HG03558 (cell line): ENCODE results near the gene ISG20L2.

Experiments
- ATAC-seq: cut with Tn5 transposase; IDR thresholded peaks from one replicate; pipeline ENCODE4 v1.9.1; 2021; ENCODE audit warnings: moderate number of reproducible peaks; ENCODE audit not compliant: unreplicated experiment; ENCODE audit errors: extremely low read depth

Gene ISG20L2

DNA sequence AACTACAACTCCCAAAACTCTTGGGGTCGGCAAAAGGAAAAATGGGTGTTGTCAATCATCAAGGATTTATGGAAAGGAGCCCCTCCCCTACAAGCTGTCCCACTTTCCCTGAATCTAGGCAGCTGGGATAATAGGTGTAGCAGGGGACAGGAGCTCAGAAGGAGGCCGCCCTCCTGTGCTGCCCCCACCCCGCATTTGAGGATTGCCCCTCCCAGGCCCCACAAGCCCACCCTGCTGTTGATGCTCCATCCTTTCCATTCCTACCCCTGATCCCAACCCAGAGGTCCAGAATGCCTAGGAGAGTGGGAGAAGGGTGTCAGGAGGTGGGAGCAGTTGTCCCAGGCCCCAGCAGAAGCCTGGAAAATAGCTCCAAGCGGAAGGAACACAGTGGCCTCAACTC, 14.2 kb upstream of the ISG20L2 start:
- ATAC-seq: no peak

GRCh38 chr1:156742017-156742416, 13.5 kb upstream of the ISG20L2 start:
- no peak for ATAC-seq

DNA sequence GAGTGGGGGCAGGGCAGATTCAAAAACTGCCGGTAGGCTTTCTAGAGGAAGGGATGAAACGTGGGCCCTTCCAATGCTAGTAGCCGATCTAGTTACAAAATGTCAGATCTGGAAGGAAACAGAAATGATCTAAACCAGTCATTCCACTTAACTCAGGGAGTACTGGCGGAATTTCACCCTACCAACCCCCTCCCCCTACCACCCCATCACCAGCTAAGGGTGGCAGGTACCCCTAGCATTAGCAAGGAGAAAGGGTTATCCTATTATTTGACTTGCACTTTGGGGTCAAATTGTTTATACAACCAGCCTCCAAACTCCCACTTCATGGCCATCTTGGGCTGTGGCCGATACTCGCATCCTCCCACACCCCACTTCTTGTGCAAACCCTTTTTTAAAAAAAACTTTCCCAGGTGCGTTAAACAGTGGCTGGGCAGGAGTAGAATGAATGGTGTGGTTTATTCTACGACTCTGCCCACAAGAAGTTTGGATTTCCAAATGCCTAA, 13.0 kb upstream of the ISG20L2 start:
- ATAC-seq: no peak

GRCh38 chr1:156740741-156741480, 12.3 kb upstream of the ISG20L2 start, which contains the start of gene MRPL24:
Gene MRPL24 (minus strand): TSS chr1:156741088. CDS start chr1:156738704, 2,384 bp downstream.
- ATAC-seq: peak; percentile 72

GRCh38 chr1:156740237-156740740, 11.7 kb upstream of the ISG20L2 start:
- ATAC-seq: no peak

DNA sequence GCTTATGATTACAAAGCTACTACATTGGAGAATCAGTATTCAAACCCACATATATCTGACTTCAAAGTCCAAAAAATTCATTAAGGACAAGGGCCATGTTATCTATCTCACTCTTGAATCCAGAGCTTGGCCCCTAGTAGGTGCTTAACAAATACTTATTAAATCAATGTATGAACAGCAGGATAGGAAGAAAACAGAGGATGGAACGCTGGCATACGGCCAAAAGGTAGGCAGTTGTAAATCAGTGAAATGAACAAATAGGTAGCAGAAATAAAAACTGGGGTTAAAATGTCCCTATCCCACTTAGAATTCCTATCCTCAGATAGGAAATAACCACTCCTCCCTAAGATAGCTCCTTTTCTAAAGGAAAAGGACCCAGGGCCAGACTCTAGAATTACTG, 10.3 kb upstream of the ISG20L2 start:
- no peak for ATAC-seq

- ATAC-seq: no peak
Measured at GRCh38 chr1:156738407-156738806, 9.8 kb upstream of the ISG20L2 start.

DNA sequence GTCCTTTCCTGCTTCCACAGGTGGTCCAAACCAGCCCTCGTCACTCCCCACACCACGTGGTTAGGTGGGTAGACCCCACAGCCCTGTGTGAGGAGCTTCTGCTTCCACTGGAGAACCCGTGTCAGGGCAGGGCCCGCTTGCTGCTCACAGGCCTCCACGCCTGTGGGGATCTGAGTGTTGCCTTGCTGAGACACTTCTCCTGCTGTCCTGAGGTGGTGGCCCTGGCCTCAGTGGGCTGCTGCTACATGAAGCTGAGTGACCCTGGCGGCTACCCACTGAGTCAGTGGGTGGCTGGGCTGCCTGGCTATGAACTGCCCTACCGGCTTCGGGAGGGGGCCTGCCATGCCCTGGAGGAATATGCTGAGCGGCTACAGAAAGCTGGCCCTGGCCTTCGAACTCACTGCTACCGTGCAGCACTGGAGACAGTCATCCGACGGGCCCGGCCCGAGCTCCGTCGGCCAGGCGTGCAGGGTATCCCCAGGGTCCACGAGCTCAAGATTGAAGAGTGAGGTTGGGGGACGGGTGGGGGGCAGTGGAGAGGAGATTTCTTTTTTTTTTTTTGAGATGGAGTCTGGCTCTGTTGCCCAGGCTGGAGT, 5.5 kb upstream of the ISG20L2 start:
- no peak for ATAC-seq

- peak; percentile 26 for ATAC-seq
Measured at GRCh38 chr1:156727926-156728598, 504 bp downstream of the ISG20L2 start, which contains the start of gene METTL25B. Gene METTL25B (plus strand): TSS chr1:156728469. CDS start chr1:156729105, 636 bp downstream.

GRCh38 chr1:156727492-156727891, 1.1 kb downstream of the ISG20L2 start:
- no peak for ATAC-seq

DNA sequence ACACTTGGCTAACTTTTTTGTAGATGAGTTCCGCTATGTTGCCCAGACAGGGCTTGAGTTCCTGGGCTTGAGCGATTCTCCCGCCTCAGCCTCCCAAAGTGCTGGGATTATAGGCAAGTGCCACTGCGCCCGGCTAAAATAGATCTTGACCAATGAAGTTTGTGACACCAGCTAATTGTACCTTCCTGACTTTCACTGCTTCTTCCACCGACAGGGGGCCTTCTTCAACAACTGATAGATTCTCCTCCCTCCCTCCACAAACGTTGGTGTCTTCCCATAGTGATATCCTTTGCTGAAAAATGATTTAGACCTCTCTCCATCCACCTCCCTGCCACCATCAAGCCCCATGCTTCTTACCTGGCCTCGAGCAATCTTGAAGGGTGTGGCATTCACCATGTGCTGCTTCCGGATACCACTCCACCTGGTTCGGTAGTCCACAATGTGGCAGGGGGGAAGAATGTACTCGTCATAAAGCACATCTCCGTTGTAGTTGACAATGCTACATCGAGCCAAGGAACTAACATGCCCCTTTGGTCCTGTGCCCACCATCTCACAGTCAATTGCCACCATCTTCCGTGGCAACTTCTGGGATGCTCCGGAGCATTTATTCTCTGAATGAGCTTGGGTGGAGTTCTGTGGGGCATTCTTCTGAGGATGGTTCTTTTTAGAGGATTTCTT, 1.9 kb downstream of the ISG20L2 start:
- ATAC-seq: no peak

DNA sequence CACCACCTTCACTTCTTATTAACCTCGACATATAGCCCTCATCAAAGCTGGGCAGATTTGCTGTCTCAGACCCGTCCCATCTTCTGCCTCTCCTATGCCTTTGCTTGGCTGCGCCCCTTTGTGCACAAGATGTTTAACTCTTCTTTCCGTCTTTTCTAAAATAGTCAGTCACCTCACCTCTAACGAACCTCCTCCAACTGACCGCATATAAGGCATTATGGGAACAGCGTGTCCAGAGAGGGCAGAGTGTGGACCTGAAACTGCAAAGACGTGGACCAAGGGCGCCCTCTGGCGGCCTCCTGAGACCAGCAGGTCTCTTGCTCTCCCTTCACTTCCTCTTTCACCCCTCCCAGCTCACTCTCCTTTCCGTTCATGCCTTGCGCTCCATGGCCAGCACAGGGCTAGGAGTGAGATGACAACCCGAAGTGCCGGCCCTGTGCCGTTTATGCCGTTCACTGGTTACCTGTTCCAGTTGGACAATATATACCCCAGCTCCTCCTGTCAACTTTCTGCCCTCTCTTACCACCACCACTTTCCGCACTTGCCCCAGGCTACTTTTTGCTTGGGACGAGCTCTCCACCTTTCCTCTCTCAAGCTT, 2.8 kb downstream of the ISG20L2 start:
- ATAC-seq: no peak

DNA sequence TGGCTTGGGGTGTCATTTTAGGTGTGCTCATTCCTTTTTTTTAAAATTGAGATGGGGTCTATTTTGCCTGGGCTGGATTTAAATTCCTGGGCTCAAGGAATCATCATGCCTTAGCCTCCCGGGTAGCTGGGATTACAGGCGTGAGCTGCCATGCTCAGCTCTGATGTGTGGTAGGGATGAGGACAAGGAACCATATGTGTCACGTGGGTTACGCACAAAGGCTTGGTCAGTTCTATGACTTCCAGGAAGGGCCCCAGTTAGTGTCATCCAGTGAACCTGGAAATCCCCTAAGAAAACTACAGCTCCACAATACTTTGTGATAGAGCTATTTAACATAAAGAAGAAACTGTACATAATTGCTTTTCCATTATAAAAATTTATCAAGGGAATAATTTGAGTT, 7.0 kb downstream of the ISG20L2 start:
- no peak for ATAC-seq

DNA sequence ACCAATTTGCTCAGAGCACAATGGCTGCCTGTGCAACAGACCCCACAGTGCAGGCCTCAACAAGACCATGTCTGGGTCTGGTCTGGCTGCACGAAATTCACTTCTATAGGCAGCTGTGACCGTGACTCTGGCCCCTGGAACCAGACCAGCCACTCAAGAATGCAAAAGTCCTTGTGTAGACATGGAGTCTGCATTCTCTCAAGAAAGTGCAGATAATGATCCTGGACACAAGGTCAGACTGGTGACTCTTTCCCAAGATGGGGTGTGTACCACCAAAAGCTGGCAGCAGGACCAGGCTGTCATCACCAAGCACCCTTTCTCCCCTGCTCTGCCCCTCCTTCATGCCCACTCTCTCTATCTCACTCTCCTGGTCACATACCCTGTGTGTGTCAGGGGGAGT, 7.4 kb downstream of the ISG20L2 start:
- ATAC-seq: no peak

DNA sequence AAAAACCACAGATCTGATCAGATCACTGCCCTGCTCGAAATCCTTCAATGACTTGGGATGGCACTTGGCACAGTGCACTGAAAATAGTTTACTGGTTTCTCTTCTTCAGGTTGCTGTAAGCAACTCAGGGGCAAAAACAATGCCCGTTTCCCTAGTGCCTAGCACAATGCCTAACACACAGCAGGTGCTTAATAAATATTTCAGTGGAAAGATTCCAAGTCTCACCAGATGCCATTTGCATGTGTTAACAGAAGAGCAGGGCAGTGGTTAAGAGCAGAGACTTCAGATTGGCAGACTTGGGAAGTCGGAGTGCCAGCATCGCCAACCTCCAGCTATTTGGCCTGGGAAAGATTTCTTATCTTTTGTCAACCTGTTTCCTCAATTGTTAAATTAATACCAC, 11.2 kb downstream of the ISG20L2 start:
- no peak for ATAC-seq

DNA sequence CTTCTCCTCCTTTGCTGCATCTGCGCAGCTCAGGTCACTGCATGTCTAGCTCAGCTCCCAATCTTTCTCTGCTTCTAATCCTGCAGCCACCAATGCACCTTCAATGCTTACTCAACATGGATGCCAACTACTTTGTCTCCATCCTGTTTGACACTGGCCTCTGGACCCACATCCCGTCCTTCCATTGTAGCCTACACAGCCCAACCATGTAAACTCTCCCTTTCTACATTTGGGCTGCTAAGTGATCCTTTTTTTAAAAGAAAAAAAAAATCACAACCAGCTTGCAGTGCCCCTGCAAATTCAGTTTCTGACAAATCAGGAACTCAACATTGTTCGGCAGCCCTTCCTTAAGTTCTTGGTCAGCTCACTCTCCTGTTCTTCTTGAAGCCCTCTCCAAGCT, 13.7 kb downstream of the ISG20L2 start:
- no peak for ATAC-seq

- no peak for ATAC-seq
Measured at GRCh38 chr1:156712626-156713025, 15.9 kb downstream of the ISG20L2 start.

GRCh38 chr1:156711011-156711817, 17.4 kb downstream of the ISG20L2 start:
- ATAC-seq: no peak
